H1 (cell line): ENCODE data around the gene PAK1IP1. TPM values are rescaled to one million over a fixed set of nuclear protein-coding genes. Genes with fewer than 3 reads are reported as not detected.

Source experiments
- BCL11A ChIP-seq, 2 experiments: IDR thresholded peaks; one replicate each; pipeline ENCODE4 v1.6.1; 2011; ENCODE audit warnings: low read depth in 2 of 2, low read length in 2 of 2, mild to moderate bottlenecking in 2 of 2
- CTCF ChIP-seq, 3 experiments: IDR thresholded peaks; 1 replicate in 2 of 3; 2 replicates in 1 of 3; pipeline versions ENCODE4 v1.5.1 to v1.6.1; 2011; ENCODE audit warnings: low read length in 3 of 3, mild to moderate bottlenecking in 3 of 3, inconsistent platforms in 2 of 3, low read depth in 1 of 3, moderate library complexity in 1 of 3; ENCODE audit not compliant: insufficient read depth in 1 of 3; ENCODE audit errors: control extremely low read depth in 1 of 3
- POLR2A ChIP-seq, 2 experiments: IDR thresholded peaks; 1 replicate in 1 of 2; 2 replicates in 1 of 2; pipeline ENCODE4 v1.6.1; 2011; ENCODE audit warnings: low read depth in 2 of 2, low read length in 2 of 2, mild to moderate bottlenecking in 2 of 2; ENCODE audit errors: control extremely low read depth in 1 of 2
- SAP30 ChIP-seq: fragments of 300-600 bp; sonication (generic); IDR thresholded peaks from 2 replicates; pipeline ENCODE4 v1.7.1; 2012; ENCODE audit warnings: low read length, moderate library complexity, mild to moderate bottlenecking, inconsistent platforms; ENCODE audit not compliant: insufficient read depth, insufficient replicate concordance
- SIN3A ChIP-seq, 2 experiments: IDR thresholded peaks in 1 of 2; conservative IDR thresholded peaks in 1 of 2; 2 replicates each; pipeline ENCODE4 v1.6.1; 2011 to 2012; ENCODE audit warnings: low read length in 2 of 2, improper control_type of control experiment in 1 of 2, low read depth in 1 of 2, mild to moderate bottlenecking in 1 of 2
- polyA plus RNA-seq, 7 experiments: library from polyadenylated mRNA; depleted of rRNA in 3 of 7; stranded (reverse) in 5 of 7; unstranded in 2 of 7; fragments of >200 nt in 5 of 7; fragments of 200-250 nt in 2 of 7; gene quantifications; 1 replicate in 5 of 7; 2 replicates in 1 of 7; 4 replicates in 1 of 7; pipeline versions ENCODE4 v1.2.1 to v1.2.3, GENCODE V29; 2011 to 2013; ENCODE audit warnings: missing spikeins in 2 of 7, mixed read lengths in 2 of 7
- total RNA-seq: library from RNA; stranded (reverse); fragmentation: NEBNext Ultra II Directional; extraction: Animal tissue kit (Norgen Biotek cat#: 25700); gene quantifications from 2 replicates; pipeline ENCODE4 v1.2.1, GENCODE V29; 2021

Gene PAK1IP1
- total and polyA plus RNA-seq, 2 of the 8 experiments (the other 6 are each of a cell fraction or from before 2014, with no cell fraction given) = 19.7 to 43.6 TPM

GRCh38 chr6:10723567-10723881, 28.8 kb downstream of the PAK1IP1 start (continued):
- no peak for TF ChIP-seq CTCF (IDR thresholded peaks at IDR 0.05; ENCODE audit: control extremely low read depth in 1 of 3, insufficient read depth in 1 of 3, low read depth in 1 of 3, low read length in 3 of 3)
- TF ChIP-seq SAP30 = no peak
- no peak for TF ChIP-seq POLR2A (IDR thresholded peaks at IDR 0.05; ENCODE audit: control extremely low read depth in 1 of 2, low read depth in 2 of 2, low read length in 2 of 2)
- TF ChIP-seq SIN3A (conservative IDR thresholded peaks at IDR 0.05 in 1 of 2, IDR thresholded peaks at IDR 0.05 in 1 of 2; ENCODE audit: low read depth in 1 of 2, low read length in 2 of 2) = no peak
- TF ChIP-seq BCL11A (IDR thresholded peaks at IDR 0.05; ENCODE audit: low read depth in 2 of 2, low read length in 2 of 2) = no peak
